ENCODE data around the gene EVPL.
"Not testable (repeated sequence)": the region's sequence is repeated elsewhere in the genome, so short reads cannot be mapped to it uniquely, and the experiment has no call there.

The EVPL gene

GRCh38 chr17:76027159-76027839 is at the start of gene EVPL:
EVPL (minus strand) TSS chr17:76027306; CDS start chr17:76027198, 108 bp downstream.
- no peak for DNase-seq

GRCh38 chr17:76076146-76076764 is 49.1 kb upstream of the EVPL start:
- DNase-seq = no peak

- DNase-seq = no peak
Measured at GRCh38 chr17:76075364-76076145, 48.4 kb upstream of the EVPL start.

DNA sequence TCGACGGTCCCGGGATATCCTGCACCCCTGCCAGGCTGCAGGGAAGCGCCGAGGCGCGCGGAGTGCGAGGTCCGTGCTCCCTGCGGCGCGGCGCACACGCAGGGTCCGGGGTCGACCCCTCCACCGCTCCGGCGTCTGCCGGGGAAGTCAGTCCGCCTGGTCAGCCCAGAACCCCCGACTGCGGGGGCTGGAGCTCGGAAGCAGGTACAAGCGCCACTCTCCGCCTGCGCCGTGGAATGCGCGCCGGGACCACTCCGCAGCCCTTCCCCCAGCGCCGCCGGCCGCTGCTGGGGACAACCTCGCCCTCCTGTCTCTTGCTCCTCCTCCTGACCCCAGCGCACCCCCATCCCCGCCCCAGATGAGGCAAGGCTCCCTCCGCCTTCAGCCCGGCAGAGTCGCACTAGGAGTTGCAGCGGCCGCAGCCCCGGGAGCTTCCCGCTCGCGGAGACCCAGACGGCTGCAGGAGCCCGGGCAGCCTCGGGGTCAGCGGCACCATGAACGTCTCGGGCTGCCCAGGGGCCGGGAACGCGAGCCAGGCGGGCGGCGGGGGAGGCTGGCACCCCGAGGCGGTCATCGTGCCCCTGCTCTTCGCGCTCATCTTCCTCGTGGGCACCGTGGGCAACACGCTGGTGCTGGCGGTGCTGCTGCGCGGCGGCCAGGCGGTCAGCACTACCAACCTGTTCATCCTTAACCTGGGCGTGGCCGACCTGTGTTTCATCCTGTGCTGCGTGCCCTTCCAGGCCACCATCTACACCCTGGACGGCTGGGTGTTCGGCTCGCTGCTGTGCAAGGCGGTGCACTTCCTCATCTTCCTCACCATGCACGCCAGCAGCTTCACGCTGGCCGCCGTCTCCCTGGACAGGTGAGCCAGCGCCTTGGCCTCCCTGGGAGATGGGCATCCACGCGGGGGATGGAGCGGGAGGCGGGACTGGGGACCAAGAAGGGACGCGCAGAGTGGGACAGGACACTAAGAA is 47.6 kb upstream of the EVPL start, which contains the start of gene GALR2:
TSS of gene GALR2 (plus strand) at position 392 of the 974 bp plus-strand sequence. CDS start at position 495, 103 bp downstream.
- DNase-seq = no peak

DNA sequence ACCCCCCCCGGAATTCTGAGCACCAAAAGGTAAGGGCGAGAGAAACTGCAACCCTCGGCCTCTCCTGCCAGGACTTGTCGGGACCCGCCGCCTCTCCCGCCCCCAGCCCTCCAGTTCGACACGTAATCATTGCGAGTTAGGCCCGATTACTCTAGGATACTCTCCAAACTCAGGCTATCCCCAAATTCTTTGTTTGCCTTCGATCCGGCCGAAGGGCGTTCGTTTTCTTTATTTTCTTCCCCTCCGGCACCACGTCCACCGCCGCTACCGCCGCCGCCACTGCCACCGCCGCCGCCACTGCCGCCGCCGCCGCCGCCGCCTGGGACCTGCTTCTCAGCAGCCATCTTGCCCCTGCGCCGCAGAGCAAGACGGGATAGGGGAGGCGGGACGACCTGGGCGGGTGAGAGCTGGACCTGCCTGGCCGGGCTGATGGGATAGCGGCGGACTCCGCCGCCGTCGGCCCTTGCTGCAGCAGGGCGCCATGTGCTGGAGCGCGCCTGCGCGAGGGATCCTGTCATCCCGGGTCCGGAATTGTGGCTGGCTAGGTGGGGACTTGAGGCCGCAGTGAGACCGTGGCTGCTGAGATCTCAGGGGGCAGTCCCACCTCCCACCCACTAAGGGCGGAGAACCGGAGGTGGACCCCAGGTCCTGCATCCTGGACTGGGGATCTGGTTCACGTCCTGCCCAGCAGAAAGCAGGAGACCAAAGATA is 45.2 kb upstream of the EVPL start, which contains the start of gene SRP68:
TSS of gene SRP68 (minus strand) at position 370 of the 711 bp plus-strand sequence. CDS start at position 344, 26 bp downstream.
- peak; percentile 88 for DNase-seq

DNA sequence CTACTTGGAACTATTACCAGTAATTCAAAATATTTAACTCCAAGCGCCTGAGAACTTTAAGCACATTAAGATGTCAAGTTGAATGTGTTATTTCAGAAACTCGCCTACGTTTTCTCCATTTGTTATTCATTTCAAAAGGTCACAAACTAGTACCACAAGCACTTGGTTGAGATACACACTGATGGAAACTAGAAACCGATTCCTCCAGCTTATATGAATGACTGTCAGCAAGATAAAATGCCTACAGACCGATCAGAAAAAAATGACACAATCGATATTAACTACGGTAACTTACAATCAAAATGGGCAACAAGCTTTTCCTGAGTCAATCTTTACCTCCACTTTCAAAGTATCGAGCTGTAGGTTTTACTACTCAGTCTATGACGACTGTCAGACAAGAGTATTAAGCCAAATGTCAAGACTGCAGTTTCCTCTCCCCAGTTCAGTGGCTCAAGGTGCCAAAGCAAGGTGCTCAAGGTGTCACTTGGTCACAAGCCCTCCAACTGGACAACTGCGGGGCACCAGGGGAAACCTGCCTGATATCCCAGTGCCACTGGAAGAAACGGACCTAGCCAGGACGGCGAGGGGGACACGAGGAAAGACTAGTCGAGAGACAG is 44.5 kb upstream of the EVPL start:
- no peak for DNase-seq

DNA sequence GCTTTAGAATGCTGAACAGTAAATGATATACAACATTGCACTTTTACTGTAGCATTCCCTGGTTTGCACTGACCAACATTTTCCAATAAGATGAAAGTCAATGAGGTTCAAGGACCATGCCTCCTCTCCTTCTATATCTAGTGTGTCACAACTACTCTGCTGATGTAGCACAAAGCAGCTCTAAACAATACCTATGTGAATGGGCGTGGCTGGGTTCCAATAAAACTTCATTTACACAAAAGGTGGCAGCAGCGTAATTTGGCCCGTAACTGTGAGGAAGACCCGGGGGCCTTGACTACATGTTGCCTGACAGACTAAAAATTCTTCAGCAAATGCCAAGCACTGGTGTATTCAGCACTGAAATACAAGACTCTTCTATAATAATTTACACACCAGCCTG is 38.7 kb upstream of the EVPL start:
- no peak for DNase-seq

DNA sequence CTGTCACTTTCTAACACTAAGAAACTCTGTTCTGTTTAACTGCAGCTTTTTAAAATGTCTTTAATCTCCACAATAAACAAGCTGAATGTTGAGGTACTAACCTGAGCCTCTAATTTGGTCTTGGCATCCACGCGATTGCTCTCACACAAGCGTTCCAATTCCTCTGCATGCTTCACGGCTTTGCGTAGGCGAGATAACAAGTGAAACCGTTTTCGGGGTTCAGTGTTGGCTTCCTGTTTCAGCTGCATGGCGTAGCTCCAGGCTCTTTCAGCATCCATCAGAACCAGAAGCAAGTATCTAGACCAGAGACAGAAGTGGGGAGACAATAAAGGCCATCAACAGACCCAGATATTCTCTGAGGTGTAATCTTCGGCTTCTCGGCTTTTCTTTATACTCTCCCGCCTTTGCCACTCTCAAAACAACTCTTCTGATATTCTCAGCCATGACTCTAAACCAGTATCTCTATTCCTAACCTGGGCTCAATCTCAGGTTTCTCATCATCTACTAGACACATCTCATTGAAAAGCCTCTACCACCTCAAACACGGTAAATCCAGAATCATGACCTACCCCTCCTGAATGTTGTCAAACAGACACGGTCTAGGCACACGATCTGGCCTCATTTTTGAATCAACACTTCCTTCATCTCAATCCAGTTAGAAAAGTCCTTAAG is 36.9 kb upstream of the EVPL start:
- DNase-seq = no peak

DNA sequence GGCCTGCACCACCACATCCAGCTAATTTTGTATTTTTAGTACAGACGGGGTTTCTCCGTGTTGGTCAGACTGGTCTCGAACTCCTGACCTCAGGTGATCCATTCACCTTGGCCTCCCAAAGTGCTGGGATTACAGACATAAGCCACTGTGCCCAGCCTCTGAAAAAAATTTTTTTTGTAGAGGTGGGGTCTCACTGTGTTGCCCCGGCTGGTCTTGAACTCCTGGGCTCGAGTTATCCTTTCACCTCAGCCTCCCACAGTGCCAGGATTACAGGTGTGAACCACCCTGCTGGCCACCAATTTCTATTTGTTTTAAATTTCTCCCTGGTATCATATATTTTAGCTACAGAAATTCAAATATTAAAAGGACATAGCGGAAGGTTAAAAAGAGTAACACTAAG is 31.2 kb upstream of the EVPL start:
- DNase-seq = not testable (repeated sequence)

DNA sequence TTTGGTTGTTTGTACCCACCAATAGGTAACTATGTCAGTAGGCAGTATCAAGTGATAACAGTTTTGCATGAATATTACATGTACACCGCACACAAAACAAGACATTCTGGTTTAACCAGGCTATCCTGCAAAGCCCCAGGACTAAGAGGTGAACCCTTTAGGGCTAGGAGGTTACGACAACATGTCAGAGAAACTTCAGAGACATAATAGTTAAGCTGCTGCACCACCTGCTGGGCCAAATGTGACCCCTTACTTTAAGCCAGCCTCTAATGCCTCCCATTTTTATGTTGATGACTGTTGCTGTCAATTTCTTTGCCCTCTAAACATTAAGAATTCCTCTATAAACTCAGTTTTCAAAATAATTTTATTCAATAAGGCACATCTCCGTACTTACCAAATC is 29.8 kb upstream of the EVPL start:
- no peak for DNase-seq

DNA sequence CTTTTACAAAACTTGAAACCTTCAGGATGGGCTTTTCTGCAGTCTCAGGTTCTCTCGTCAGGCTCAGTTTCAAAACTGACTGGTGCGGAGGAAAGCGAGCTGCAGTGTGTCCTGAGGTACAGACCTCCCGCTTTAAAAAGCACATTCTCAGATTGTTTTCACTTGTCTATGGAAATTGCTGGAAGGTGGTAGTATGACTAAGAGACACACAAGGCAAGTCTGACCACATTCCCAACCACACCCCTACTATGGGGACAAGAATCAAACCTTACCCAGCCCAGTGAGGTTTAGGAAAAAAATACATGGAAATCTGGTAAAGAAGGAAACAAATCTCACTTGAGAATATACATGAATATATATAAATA is 27.0 kb upstream of the EVPL start:
- DNase-seq = no peak

GRCh38 chr17:76053246-76054111 is 26.4 kb upstream of the EVPL start:
- peak; percentile 50 for DNase-seq

- no peak for DNase-seq
Measured at GRCh38 chr17:76051561-76051960, 24.5 kb upstream of the EVPL start.

DNA sequence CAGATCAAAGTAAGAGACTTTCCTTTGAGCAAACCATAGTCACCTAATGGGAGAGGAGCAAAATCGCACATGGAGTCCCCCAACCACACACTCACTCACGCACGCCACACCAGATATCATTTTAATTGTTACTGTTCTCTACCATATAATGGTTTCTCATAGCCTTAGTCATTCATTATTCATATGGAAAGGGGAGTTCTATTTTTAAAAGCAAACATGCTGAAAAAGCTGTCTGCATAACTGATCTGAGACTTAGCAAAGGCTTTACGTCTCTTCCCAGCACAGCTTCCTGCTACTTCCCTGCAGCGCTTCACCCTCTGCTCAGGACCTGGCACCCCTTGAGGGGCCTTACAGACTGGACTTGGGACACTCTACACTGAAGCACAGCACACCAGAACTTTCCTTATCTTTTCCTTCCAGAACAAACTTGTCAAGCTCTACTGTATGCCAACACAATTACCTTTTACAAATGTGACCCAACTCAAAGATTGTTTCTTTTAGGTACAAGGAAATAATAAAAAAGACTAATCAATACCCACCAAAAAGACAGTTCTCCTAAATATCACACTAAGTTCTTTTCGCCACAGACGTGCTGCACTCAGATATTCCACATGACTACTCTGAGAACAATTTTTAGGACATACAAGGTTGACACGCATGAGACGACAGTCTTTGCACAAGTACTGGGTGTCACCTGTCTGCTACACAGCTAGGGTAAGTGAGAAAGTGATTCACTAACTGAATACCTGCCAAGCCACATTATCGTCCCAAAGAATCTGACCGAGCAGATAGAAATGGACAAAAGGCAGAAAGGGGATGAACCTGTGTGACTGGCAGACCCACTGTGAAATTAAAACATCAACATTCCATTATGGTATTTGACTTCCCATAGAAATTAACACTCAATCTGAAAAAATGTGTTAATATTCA is 23.7 kb upstream of the EVPL start:
- no peak for DNase-seq

DNA sequence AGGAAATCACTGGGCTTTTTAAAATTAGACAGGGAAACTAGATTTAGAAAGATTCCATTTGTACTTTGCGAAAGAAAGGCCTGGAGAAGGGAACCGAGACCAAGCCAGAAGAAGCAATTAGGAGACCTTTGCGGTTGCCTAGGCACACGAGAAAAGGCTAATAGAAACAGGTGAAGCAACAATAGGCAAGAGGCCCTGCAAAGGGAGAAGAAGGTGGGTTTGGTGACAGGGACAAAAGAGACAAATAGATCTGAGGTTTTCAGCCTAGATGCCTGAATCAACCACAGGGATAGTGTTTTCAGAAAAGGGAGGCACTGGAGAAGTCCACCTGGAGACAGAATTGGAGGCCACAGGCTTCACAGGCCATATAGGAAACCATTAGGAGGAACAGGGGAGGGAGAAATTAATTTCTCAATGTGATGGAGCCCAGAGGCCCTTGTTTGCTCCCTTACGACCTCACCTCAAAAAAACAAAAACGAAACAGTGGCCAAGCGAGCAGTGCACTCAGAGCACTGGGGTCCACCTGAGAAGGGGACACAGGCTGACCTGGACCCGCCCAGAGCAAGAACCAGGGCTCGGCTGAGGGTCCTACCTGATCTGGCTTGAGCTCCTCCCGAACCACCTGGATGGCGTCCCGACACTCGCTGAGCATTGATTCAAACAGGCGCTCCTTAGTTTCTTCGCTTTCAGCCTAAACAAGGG is 22.9 kb upstream of the EVPL start:
- DNase-seq = no peak

GRCh38 chr17:76049239-76049638 is 22.1 kb upstream of the EVPL start:
- DNase-seq = no peak

DNA sequence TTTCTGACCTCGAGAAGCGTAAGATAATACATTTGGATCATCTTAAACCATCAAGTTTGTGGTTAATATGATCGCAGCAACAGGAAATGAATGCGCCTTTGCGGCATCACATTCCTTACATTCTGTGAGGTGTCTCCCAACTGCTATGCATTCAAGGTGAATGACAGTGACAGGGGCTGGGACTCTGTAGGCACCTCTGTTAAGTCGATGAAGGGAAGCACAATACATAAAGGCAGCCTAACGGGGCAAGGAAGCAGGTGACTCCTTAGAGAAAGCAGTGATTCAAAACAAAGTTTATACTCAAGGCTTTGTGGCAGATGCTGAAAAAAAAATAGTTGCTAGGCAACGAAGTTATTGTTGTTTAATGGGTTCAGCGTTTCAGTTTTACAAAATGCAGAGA is 21.6 kb upstream of the EVPL start:
- DNase-seq = peak; percentile 59

DNA sequence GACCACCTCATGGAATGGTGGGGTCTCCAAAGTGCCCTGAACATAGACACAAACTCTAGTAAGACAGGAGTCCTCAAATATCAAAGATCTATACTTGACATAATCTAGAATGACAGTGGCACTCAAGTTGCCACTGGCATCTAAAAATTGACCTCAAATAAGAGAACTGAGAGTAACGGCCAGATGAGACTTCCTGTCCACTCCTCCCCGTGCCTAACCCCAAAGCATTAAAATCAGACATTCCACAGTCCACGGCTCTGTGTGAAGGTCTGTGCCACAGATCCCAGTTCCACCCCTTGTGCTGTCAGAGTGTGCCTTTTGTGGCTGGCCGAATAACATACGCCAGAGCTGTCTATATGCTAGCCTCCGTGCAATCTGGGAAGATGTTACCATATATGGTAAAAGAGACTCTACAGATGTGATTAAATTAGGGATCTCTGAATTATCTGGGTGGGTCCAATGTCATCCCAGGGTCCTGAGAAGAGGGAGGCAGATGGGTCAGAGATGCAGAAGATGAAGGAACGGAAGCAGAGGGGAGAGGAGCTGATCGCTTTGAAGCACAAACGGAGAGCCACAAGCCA is 21.0 kb upstream of the EVPL start:
- no peak for DNase-seq

Data from fibroblast of skin of right quadriceps (primary cell).